HT-29 (cell line): ENCODE measurements around the gene SWI5. TPM values are rescaled to one million over a fixed set of nuclear protein-coding genes. Genes with fewer than 3 reads are reported as not detected.

Source experiments
- DNase-seq: peaks from one replicate; pipeline ENCODE4 v3.0.0-alpha.2; 2015; ENCODE audit warnings: low spot score
- small RNA-seq: library from RNA; depleted of rRNA; stranded (forward); fragments of <200 nt; gene quantifications from one replicate; pipeline ENCODE3, GENCODE V24; 2014
- total RNA-seq: library from RNA; depleted of rRNA; stranded (reverse); fragments of >200 nt; shearing (Covaris generic); gene quantifications from 2 replicates; pipeline ENCODE4 v1.2.3, GENCODE V29; 2014; rRNA removed

Gene SWI5
- total RNA-seq, 1 experiment from 2014 or later: 51.4 TPM

DNA sequence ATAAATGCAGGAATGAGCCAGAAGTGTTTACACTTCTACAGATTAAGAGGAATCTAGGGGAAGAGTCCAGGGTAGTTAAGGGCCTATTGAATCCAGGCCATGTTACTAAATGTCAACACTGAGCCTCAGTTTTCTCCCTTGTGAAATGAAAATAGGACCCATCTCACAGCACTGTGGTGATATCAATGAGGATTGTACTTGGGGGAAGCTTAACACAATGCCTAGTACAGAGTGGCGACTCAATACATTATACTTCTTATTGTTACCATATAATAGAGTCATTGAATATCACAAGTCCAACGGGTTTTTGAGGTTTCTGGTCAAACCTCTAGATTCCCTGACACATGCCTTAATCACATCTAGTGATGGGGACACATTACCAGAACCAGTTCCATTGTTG, 41.6 kb downstream of the SWI5 start:
- no peak for DNase-seq

DNA sequence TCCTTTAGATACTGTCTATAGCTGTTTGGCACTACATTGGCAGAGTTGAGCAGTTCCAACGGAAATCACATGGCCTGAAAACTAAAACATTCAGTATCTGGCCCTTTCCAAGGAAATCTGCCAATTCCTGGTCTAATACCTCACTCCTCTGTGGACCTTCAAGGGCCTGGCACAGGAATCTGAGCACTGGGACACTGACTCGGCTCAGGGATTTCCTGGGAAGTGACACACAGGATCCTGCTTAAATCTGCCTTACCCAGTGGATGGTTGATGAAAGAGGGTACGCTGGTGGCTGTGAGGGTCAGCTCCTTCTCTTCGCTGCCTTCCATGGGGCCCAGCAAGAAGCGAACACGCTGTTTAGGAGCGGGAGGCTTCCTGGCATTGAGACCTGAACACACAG, 45.3 kb downstream of the SWI5 start:
- DNase-seq: no peak

DNA sequence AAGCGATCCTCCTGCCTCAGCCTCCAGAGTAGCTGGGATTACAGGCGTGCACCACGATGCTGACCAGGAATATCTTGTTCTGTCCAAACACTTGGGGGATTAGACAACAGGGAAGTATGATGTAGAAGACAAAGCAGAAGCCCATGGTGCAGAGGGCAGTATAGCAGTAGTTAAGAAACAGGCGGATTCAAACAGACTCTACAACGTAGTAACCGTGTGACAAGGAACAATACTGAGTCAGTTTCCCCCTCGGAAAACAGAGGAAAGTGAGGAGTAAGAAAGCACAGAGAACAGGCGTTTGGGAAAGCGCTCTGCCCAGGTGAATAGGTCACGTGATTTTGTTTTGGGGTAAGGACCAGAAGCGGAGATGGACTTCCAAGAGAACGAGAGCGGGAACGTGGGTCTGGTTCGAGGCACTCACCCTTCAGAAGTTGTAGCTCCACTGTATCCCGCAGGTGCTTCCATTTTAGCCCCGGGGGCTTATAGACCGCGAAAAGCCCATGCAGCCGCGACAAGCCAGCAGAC, 45.9 kb downstream of the SWI5 start:
- no peak for DNase-seq

DNA sequence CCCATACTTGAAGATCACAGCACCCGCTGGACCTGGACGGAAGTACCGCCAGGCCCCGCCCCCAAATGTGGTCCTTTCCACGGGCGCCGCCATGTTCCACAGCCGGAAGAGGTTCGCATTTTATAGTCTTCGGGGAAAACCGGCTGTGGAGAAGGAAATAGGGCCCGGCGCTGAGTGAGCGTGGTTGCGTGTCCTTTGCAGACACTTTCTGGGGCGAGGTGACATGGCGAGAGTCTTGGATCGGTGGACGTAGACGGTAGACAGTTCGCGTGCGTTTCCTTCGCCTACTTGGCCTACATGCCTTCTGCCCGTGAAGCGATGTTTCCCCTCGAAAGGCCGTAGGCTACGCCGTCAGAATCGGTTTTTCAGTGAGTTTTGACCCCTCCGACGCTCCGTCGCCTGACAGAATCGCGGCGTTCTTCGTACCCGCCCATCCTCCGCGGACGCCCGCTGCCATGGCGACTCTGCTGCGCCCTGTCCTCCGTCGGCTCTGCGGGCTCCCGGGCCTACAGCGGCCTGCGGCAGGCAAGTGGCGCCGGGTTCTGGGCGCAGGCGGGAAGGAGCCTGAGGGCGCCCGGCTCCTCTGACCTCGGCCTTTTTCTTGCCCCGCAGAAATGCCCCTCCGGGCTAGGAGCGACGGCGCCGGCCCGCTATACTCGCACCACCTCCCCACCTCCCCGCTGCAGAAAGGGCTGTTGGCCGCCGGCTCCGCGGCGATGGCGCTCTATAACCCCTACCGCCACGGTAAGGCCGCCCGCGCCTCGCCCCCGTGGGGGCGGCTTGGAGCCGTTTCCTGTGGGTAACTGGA, 46.5 kb downstream of the SWI5 start, which contains the start of the genes COQ4 and TRUB2:
COQ4 (plus strand) TSS at position 436 of the 808 bp plus-strand sequence; CDS start at position 456, 20 bp downstream.
TRUB2 (minus strand) TSS at position 44 of the 808 bp plus-strand sequence; CDS start at position 5, 39 bp downstream.
- peak; percentile 97 for DNase-seq

DNA sequence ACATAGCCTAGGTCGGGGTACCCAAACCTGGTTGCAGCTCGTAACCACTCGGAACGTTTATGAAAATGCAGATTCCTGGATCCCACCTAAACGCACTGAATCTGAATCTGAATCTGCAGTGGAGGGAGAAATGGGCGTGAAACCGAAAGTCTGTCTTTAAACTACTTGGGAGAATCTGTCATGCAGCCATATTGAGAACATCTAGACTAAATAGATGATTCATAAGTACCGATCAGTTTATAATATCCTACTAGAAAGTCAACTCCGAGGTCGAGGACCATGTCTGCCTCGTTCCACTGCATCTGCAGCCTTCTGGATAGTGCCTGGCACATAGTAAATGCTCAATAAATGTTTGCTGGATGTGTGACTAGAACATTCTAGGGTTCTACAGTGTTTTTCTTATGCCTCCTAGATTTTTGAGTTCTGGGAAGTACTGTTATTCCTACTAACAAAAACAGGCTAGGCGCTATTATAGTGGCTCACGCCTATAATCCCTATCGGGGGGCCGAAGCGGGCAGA, 47.2 kb downstream of the SWI5 start:
- DNase-seq: no peak

DNA sequence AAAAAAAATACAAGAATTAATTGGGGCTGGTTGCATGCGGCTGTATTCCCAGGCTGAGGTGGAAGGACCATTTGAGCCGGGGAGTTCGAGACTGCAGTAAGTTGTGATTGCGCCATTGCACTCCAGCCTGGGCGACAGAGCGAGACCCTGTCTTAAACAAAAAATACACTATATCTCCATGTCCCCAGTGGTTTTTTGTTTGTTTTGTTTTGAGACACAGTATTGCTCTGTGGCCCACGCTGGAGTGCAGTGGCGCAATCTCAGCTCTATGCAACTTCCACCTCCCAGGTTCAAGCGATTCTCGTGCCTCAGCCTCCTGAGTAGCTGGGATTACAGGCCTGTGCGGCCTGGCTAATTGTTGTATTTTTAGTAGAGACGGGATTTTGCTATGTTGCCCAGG, 47.7 kb downstream of the SWI5 start:
- no peak for DNase-seq

DNA sequence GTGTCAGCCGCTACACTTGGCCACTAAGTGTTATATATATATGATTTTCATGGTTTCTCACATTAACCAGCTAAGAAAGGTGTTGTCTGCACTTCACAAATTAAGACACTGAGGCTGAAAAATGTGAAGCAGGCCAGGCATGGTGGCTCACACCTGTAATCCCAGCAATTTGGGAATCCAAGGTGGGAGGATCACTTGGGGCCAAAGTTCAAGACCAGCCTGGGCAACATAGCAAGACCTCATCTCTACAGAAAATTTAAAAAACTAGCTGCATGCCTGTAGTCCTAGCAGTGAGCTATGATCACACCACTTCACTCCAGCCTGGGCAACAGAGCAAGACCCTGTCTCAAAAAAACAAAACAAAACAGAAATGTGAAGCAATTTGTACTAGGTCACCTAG, 48.3 kb downstream of the SWI5 start:
- DNase-seq: no peak

DNA sequence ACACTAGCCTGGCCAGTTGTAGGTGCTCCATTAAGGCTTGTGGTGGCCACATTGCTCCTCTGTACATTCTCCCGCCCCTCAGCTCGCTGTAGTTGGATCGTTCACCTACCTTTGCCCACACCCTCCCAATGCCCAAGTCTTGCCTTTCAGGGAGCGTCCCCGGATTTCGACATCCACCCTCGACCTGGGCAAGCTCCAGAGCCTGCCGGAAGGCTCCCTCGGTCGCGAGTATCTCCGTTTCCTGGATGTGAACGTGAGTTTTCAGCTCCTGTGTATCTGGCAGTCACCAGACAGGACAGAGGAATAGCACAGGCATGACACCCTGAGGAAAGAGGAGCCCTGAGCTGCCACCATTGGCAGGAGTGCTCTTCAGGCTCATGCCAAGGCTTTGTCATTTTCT, 49.6 kb downstream of the SWI5 start:
- DNase-seq: no peak

DNA sequence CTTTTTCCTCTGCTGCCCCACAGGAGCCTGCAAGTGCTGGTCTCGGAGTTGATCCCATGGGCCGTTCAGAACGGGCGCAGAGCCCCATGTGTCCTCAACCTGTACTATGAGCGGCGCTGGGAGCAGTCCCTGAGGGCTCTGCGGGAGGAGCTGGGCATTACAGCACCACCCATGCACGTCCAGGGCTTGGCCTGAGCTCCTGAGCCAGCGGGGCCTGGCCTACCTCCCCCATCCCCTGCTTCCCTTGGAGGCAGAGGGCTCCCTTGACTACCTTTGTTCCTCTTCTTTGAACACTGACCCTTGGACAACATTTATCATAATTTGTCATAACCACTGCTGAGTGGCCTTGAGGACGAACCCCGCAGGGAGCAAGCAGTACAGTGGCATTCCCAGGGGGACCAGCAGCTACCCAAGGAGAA, 57.4 kb downstream of the SWI5 start:
- DNase-seq: no peak

DNA sequence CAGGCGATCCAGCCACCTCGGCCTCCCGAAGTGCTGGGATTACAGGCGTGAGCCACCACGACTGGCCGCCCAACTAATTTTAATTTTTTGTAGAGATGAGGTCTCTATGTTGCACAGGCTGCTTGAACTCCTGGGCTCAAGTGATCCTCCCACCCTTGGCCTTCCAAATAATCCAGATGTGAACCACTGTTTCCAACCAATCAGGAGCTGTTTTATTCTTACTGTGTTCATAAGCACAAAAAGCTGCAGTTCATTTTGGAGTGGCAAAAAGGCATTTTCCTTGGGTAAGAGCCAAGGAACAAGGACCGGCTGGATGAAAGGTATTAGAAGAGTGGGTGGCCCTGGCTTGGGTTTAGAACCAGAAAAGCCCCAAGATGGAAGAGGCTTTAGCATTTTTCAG, 59.1 kb downstream of the SWI5 start:
- DNase-seq: no peak

DNA sequence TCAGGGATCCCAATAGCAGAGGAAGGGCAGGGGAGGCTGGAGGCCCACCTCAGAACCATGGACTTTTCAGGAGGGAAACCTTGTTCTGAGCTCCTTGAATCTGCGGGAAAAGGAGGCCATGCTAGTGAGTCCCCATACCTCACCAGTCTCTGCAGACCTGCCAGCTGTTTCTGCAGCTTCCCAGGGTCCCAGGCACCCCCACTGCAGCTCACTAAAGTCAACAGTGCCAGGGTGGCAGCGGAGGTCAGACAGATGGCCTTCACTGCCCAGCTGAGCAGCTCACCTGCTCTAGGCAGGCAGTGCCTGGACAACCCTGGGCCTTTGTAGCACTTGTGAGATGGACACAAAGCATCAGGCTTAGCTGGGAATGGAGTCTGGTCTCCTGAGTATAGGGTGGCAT, 59.8 kb downstream of the SWI5 start:
- no peak for DNase-seq

DNA sequence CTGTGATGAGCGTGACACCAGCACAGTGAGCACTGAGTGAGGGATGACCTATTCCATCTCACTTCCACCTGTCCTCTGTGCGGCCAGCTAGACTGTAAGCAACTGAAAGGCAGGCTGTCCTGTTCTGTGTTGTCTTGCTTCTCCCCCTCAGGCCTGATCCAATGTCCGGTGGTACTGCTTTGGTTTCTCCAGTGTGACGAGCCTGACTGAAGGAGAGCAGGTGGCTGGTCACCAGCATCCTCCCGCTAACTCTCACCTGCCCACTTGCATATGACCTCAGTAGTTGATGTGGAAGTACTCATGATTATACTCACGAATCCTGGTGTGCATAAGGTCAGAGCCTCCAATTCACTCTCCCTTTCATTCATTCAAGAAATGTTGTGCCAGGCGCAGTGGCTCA, 61.9 kb downstream of the SWI5 start:
- DNase-seq: no peak

Small RNAs within 50 kb of the gene (small RNA-seq; reads per million reads assigned to genes)
- gene MIR199B: not detected
- gene MIR3154: not detected

Other genes starting within 250 kb of the SWI5 start
- gene NAIF1, start 209.0 kb upstream of the SWI5 start, total RNA-seq: 17.3 and 17.9 TPM in 2 replicates
- gene SLC25A25, start 208.0 kb upstream of the SWI5 start, total RNA-seq: 88.1 and 94.8 TPM in 2 replicates
- 365 and 392 TPM in 2 replicates for gene PTGES2, start 148.5 kb upstream of the SWI5 start, total RNA-seq
- 221 and 241 TPM in 2 replicates for gene LCN2, start 126.8 kb upstream of the SWI5 start, total RNA-seq
- 439 and 565 TPM in 2 replicates for gene BBLN, start 116.0 kb upstream of the SWI5 start, total RNA-seq
- 99.1 and 99.9 TPM in 2 replicates for gene CIZ1, start 84.7 kb upstream of the SWI5 start, total RNA-seq
- 83.8 and 87.7 TPM in 2 replicates for gene DNM1, start 72.9 kb upstream of the SWI5 start, total RNA-seq
- 59.0 and 63.4 TPM in 2 replicates for gene GOLGA2, start 269 bp upstream of the SWI5 start, total RNA-seq
- gene TRUB2, start 46.2 kb downstream of the SWI5 start, total RNA-seq: 66.9 and 69.8 TPM in 2 replicates
- 71.3 and 76.1 TPM in 2 replicates for gene COQ4, start 46.6 kb downstream of the SWI5 start, total RNA-seq
- 34.9 and 38.2 TPM in 2 replicates for gene SLC27A4, start 64.3 kb downstream of the SWI5 start, total RNA-seq
- gene URM1, start 95.1 kb downstream of the SWI5 start, total RNA-seq: 95.2 and 102 TPM in 2 replicates
- gene CERCAM, start 144.6 kb downstream of the SWI5 start, total RNA-seq: 0.25 TPM in 1 of 2 replicates, not detected in the other
- gene ODF2, start 179.7 kb downstream of the SWI5 start, total RNA-seq: 34.2 and 36.0 TPM in 2 replicates
- gene GLE1, start 228.4 kb downstream of the SWI5 start, total RNA-seq: 28.4 and 33.9 TPM in 2 replicates